ENCODE results near the gene FYN. TPM values are rescaled to one million over a fixed set of nuclear protein-coding genes. Genes with fewer than 3 reads are reported as not detected.

Gene FYN
- total and polyA plus RNA-seq, 4 donors, result 11.2 to 28.3 (median 19.7) TPM

DNA sequence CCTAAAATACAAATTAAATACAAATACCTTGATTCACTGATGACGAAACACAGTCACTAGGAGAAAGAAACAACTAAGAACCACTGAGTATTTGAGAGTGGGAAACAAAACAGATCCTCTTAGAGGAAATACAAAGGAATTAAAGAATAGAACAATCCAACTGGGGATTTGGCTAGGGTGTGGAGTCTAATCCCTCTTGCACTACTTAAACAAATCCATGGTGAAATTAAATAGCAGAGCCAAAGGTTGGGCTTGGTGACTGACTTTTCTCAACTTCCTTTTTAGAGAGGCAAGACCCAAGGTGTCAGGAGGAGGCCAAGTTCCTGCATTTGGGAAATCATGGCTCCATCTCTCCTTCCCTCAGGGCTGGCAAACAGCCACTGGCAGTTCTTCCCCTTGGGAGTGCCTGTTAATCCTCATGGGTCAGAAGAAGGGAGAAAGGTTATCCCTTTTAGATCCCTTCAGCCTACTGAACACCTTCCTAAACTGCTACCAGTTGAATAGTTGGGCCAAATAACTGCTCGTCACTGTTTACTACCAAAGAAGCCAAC, 166.3 kb downstream of the FYN start:
- TF ChIP-seq RAD21 (IDR thresholded peaks at IDR 0.05), result no peak
- TF ChIP-seq, protein P1, sequence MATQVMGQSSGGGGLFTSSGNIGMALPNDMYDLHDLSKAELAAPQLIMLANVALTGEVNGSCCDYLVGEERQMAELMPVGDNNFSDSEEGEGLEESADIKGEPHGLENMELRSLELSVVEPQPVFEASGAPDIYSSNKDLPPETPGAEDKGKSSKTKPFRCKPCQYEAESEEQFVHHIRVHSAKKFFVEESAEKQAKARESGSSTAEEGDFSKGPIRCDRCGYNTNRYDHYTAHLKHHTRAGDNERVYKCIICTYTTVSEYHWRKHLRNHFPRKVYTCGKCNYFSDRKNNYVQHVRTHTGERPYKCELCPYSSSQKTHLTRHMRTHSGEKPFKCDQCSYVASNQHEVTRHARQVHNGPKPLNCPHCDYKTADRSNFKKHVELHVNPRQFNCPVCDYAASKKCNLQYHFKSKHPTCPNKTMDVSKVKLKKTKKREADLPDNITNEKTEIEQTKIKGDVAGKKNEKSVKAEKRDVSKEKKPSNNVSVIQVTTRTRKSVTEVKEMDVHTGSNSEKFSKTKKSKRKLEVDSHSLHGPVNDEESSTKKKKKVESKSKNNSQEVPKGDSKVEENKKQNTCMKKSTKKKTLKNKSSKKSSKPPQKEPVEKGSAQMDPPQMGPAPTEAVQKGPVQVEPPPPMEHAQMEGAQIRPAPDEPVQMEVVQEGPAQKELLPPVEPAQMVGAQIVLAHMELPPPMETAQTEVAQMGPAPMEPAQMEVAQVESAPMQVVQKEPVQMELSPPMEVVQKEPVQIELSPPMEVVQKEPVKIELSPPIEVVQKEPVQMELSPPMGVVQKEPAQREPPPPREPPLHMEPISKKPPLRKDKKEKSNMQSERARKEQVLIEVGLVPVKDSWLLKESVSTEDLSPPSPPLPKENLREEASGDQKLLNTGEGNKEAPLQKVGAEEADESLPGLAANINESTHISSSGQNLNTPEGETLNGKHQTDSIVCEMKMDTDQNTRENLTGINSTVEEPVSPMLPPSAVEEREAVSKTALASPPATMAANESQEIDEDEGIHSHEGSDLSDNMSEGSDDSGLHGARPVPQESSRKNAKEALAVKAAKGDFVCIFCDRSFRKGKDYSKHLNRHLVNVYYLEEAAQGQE (IDR thresholded peaks at IDR 0.05), result no peak
- no peak for TF ChIP-seq GABPA (IDR thresholded peaks at IDR 0.05 in 1 of 2, conservative IDR thresholded peaks at IDR 0.05 in 1 of 2)
- TF ChIP-seq, protein P2, sequence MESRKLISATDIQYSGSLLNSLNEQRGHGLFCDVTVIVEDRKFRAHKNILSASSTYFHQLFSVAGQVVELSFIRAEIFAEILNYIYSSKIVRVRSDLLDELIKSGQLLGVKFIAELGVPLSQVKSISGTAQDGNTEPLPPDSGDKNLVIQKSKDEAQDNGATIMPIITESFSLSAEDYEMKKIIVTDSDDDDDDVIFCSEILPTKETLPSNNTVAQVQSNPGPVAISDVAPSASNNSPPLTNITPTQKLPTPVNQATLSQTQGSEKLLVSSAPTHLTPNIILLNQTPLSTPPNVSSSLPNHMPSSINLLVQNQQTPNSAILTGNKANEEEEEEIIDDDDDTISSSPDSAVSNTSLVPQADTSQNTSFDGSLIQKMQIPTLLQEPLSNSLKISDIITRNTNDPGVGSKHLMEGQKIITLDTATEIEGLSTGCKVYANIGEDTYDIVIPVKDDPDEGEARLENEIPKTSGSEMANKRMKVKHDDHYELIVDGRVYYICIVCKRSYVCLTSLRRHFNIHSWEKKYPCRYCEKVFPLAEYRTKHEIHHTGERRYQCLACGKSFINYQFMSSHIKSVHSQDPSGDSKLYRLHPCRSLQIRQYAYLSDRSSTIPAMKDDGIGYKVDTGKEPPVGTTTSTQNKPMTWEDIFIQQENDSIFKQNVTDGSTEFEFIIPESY (IDR thresholded peaks at IDR 0.05), result no peak
- TF ChIP-seq YY1 (IDR thresholded peaks at IDR 0.05), result no peak
- no peak for TF ChIP-seq EGR1 (IDR thresholded peaks at IDR 0.05; ENCODE audit: low read depth in 2 of 2)
- TF ChIP-seq FOXA1 (IDR thresholded peaks at IDR 0.05), result no peak
- Histone ChIP-seq H3K27ac (ENCODE audit: low read depth in 1 of 2, low read length in 2 of 2) (no peak overlapping the region), H3K9me3 (ENCODE audit: control insufficient read depth in 4 of 4, low read length in 3 of 4) (no peaks in the 10 kb centered on the region), H3K27me3 (ENCODE audit: control insufficient read depth in 4 of 4, insufficient read depth in 4 of 4, low read length in 3 of 4) (no peaks in the 10 kb centered on the region), H3K4me3 (ENCODE audit: low read depth in 1 of 3, low read length in 3 of 3) (no peak overlapping the region), H3K4me1 (ENCODE audit: control insufficient read depth in 4 of 4, insufficient read depth in 4 of 4, low read length in 3 of 4) (peaks cover 0 to 3% (median 0%) of the 10 kb centered on the region in 4 donors), H3K36me3 (ENCODE audit: control insufficient read depth in 4 of 4, insufficient read depth in 3 of 4, low read depth in 1 of 4, low read length in 3 of 4) (no peaks in the 10 kb centered on the region), H3K9ac (ENCODE audit: low read depth in 1 of 2, low read length in 2 of 2) (no peak overlapping the region)
- DNase-seq (ENCODE audit: low spot score), result no peak
- 98% methylated on average over 2 of the region's 2 CpGs for WGBS

DNA sequence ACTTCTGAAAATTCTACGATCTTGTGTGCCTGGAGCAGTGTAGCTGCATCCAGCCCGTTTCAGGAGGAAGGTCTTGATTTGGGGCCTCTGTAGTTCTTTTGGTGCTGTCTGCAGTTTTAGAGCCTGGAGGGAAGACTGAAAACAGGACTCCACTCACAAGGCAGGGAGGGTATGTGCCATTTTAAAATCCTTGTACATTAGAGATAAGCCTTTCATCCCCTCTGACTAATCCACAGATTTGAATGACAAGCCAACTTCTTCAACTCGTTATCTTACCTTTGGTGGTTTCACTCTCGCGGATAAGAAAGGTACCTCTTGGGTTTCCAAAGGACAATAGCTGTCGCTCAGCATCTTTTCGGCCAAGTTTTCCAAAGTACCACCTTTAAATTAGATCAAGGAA, 169.5 kb downstream of the FYN start:
- Histone ChIP-seq H3K36me3 (ENCODE audit: control insufficient read depth in 4 of 4, insufficient read depth in 3 of 4, low read depth in 1 of 4, low read length in 3 of 4) (no peaks in the 10 kb centered on the region), H3K4me1 (ENCODE audit: control insufficient read depth in 4 of 4, insufficient read depth in 4 of 4, low read length in 3 of 4) (no peaks in the 10 kb centered on the region), H3K4me3 (ENCODE audit: low read depth in 1 of 3, low read length in 3 of 3) (no peak overlapping the region), H3K9me3 (ENCODE audit: control insufficient read depth in 4 of 4, low read length in 3 of 4) (no peaks in the 10 kb centered on the region), H3K27me3 (ENCODE audit: control insufficient read depth in 4 of 4, insufficient read depth in 4 of 4, low read length in 3 of 4) (no peaks in the 10 kb centered on the region), H3K27ac (ENCODE audit: low read depth in 1 of 2, low read length in 2 of 2) (no peak overlapping the region), H3K9ac (ENCODE audit: low read depth in 1 of 2, low read length in 2 of 2) (no peak overlapping the region)
- TF ChIP-seq, protein P1 (IDR thresholded peaks at IDR 0.05), result no peak
- TF ChIP-seq FOXA2 (IDR thresholded peaks at IDR 0.05) (no peak), HNF4G (IDR thresholded peaks at IDR 0.05) (no peak), HNF4A (conservative IDR thresholded peaks at IDR 0.05) (no peak), JUND (IDR thresholded peaks at IDR 0.05) (no peak), YY1 (IDR thresholded peaks at IDR 0.05) (no peak), SP1 (IDR thresholded peaks at IDR 0.05) (no peak), EGR1 (IDR thresholded peaks at IDR 0.05; ENCODE audit: low read depth in 2 of 2) (no peak), FOXA1 (IDR thresholded peaks at IDR 0.05) (no peak), NR2F2 (IDR thresholded peaks at IDR 0.05) (no peak), RXRA (IDR thresholded peaks at IDR 0.05) (no peak)
- TF ChIP-seq, protein P3, sequence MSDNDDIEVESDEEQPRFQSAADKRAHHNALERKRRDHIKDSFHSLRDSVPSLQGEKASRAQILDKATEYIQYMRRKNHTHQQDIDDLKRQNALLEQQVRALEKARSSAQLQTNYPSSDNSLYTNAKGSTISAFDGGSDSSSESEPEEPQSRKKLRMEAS (IDR thresholded peaks at IDR 0.05), result no peak
- TF ChIP-seq, protein P4, sequence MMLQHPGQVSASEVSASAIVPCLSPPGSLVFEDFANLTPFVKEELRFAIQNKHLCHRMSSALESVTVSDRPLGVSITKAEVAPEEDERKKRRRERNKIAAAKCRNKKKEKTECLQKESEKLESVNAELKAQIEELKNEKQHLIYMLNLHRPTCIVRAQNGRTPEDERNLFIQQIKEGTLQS (IDR thresholded peaks at IDR 0.05), result no peak
- TF ChIP-seq, protein P2 (IDR thresholded peaks at IDR 0.05), result no peak
- 96% methylated on average over 7 of the region's 7 CpGs for WGBS
- no peak for DNase-seq (ENCODE audit: low spot score)
